ENCODE measurements around the gene SLC37A4. TPM values are rescaled to one million over a fixed set of nuclear protein-coding genes. Genes with fewer than 3 reads are reported as not detected.

SLC37A4 gene
- total and polyA plus RNA-seq, 10 of the 15 experiments (the other 5 are each of a cell fraction or from before 2014, with no cell fraction given): 11.6 to 29.7 (median 20.4) TPM

DNA sequence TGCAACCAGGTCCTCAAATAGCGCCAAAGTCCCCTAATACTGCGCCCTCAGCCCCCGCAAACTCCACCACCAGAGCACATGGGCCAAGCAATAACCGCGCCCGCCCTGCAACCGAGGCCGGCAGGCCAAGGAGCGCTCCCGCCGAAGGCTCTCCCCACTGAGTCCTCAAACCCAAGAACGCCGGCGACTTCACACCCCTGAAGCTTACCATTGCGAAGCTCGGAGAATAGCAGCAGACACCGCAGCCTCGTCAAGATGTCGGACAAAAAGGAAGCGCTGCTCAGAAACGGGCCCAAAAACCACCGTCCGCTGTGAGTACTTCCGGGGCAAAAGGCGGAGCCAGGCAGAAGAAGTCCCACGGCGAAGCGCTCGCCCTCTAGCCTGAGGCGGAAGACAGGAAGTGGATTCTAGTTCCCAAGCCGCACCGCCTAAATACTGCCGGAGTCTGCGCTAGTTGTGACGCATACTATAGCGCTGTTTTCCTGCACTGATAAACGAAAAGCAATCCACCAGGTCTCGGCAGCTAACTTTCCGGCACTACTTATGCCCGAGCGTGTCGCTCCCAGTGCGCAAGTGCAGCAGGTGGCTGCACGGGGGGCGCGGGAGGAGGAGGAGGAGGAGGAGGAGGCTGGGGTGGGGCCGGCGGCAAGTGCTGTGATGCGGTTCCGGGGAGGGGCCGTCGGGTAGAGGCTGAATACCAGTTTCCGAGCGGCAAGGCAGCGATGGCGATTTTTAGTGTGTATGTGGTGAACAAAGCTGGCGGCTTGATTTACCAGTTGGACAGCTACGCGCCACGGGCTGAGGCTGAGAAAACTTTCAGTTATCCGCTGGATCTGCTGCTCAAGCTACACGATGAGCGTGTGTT, 12.4 kb downstream of the SLC37A4 start, which contains the start of the genes RPS25 and TRAPPC4 (continued):
- TF ChIP-seq, protein P1, sequence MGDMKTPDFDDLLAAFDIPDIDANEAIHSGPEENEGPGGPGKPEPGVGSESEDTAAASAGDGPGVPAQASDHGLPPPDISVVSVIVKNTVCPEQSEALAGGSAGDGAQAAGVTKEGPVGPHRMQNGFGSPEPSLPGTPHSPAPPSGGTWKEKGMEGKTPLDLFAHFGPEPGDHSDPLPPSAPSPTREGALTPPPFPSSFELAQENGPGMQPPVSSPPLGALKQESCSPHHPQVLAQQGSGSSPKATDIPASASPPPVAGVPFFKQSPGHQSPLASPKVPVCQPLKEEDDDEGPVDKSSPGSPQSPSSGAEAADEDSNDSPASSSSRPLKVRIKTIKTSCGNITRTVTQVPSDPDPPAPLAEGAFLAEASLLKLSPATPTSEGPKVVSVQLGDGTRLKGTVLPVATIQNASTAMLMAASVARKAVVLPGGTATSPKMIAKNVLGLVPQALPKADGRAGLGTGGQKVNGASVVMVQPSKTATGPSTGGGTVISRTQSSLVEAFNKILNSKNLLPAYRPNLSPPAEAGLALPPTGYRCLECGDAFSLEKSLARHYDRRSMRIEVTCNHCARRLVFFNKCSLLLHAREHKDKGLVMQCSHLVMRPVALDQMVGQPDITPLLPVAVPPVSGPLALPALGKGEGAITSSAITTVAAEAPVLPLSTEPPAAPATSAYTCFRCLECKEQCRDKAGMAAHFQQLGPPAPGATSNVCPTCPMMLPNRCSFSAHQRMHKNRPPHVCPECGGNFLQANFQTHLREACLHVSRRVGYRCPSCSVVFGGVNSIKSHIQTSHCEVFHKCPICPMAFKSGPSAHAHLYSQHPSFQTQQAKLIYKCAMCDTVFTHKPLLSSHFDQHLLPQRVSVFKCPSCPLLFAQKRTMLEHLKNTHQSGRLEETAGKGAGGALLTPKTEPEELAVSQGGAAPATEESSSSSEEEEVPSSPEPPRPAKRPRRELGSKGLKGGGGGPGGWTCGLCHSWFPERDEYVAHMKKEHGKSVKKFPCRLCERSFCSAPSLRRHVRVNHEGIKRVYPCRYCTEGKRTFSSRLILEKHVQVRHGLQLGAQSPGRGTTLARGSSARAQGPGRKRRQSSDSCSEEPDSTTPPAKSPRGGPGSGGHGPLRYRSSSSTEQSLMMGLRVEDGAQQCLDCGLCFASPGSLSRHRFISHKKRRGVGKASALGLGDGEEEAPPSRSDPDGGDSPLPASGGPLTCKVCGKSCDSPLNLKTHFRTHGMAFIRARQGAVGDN (IDR thresholded peaks at IDR 0.05): peak; percentile 69
- TF ChIP-seq SMAD1 (IDR thresholded peaks at IDR 0.05; ENCODE audit: low read depth, partially characterized antibody): peak; percentile 83
- TF ChIP-seq, protein P2, sequence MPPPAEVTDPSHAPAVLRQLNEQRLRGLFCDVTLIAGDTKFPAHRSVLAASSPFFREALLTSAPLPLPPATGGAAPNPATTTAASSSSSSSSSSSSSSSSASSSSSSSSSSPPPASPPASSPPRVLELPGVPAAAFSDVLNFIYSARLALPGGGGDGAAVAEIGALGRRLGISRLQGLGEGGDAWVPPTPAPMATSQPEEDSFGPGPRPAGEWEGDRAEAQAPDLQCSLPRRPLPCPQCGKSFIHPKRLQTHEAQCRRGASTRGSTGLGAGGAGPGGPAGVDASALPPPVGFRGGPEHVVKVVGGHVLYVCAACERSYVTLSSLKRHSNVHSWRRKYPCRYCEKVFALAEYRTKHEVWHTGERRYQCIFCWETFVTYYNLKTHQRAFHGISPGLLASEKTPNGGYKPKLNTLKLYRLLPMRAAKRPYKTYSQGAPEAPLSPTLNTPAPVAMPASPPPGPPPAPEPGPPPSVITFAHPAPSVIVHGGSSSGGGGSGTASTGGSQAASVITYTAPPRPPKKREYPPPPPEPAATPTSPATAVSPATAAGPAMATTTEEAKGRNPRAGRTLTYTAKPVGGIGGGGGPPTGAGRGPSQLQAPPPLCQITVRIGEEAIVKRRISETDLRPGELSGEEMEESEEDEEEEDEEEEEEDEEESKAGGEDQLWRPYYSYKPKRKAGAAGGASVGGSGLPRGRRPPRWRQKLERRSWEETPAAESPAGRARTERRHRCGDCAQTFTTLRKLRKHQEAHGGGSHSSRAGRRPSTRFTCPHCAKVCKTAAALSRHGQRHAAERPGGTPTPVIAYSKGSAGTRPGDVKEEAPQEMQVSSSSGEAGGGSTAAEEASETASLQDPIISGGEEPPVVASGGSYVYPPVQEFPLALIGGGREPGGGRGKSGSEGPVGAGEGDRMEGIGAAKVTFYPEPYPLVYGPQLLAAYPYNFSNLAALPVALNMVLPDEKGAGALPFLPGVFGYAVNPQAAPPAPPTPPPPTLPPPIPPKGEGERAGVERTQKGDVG (CRISPR knock-in tag; IDR thresholded peaks at IDR 0.05): no peak
- TF ChIP-seq, protein P3, sequence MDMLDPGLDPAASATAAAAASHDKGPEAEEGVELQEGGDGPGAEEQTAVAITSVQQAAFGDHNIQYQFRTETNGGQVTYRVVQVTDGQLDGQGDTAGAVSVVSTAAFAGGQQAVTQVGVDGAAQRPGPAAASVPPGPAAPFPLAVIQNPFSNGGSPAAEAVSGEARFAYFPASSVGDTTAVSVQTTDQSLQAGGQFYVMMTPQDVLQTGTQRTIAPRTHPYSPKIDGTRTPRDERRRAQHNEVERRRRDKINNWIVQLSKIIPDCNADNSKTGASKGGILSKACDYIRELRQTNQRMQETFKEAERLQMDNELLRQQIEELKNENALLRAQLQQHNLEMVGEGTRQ (IDR thresholded peaks at IDR 0.05; ENCODE audit: borderline replicate concordance, low read depth, low read length): no peak
- peak; percentile 79 for TF ChIP-seq HCFC1 (IDR thresholded peaks at IDR 0.05; ENCODE audit: low read length)
- no peak for TF ChIP-seq MYB (IDR thresholded peaks at IDR 0.05; ENCODE audit: borderline replicate concordance, low read depth, low read length)
- peak in 1 of 2 experiments; percentile 73; a peak in 2 of 3 replicates for TF ChIP-seq EGR1 (IDR thresholded peaks at IDR 0.05; ENCODE audit: borderline replicate concordance in 1 of 2, low read depth in 2 of 2, low read length in 2 of 2)
- TF ChIP-seq PAX5 (IDR thresholded peaks at IDR 0.05; ENCODE audit: borderline replicate concordance, low read depth, low read length): peak; percentile 18; the same call in 1 of the 2 replicates
- TF ChIP-seq FOXM1 (IDR thresholded peaks at IDR 0.05; ENCODE audit: low read depth, low read length): no peak
- peak; percentile 47 for TF ChIP-seq NRF1 (conservative IDR thresholded peaks at IDR 0.05; ENCODE audit: low read depth, low read length)
- TF ChIP-seq, protein P4, sequence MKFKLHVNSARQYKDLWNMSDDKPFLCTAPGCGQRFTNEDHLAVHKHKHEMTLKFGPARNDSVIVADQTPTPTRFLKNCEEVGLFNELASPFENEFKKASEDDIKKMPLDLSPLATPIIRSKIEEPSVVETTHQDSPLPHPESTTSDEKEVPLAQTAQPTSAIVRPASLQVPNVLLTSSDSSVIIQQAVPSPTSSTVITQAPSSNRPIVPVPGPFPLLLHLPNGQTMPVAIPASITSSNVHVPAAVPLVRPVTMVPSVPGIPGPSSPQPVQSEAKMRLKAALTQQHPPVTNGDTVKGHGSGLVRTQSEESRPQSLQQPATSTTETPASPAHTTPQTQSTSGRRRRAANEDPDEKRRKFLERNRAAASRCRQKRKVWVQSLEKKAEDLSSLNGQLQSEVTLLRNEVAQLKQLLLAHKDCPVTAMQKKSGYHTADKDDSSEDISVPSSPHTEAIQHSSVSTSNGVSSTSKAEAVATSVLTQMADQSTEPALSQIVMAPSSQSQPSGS (IDR thresholded peaks at IDR 0.05; ENCODE audit: low read length): no peak
- TF ChIP-seq, protein P5, sequence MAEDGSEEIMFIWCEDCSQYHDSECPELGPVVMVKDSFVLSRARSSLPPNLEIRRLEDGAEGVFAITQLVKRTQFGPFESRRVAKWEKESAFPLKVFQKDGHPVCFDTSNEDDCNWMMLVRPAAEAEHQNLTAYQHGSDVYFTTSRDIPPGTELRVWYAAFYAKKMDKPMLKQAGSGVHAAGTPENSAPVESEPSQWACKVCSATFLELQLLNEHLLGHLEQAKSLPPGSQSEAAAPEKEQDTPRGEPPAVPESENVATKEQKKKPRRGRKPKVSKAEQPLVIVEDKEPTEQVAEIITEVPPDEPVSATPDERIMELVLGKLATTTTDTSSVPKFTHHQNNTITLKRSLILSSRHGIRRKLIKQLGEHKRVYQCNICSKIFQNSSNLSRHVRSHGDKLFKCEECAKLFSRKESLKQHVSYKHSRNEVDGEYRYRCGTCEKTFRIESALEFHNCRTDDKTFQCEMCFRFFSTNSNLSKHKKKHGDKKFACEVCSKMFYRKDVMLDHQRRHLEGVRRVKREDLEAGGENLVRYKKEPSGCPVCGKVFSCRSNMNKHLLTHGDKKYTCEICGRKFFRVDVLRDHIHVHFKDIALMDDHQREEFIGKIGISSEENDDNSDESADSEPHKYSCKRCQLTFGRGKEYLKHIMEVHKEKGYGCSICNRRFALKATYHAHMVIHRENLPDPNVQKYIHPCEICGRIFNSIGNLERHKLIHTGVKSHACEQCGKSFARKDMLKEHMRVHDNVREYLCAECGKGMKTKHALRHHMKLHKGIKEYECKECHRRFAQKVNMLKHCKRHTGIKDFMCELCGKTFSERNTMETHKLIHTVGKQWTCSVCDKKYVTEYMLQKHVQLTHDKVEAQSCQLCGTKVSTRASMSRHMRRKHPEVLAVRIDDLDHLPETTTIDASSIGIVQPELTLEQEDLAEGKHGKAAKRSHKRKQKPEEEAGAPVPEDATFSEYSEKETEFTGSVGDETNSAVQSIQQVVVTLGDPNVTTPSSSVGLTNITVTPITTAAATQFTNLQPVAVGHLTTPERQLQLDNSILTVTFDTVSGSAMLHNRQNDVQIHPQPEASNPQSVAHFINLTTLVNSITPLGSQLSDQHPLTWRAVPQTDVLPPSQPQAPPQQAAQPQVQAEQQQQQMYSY (CRISPR knock-in tag; IDR thresholded peaks at IDR 0.05): no peak
- TF ChIP-seq BACH1 (IDR thresholded peaks at IDR 0.05; ENCODE audit: borderline replicate concordance): peak; percentile 45; the same call in 1 of the 2 replicates
- TF ChIP-seq HDAC6 (IDR thresholded peaks at IDR 0.05; ENCODE audit: unreplicated experiment): peak; percentile 63
